ENCODE measurements around the gene EIF3I. TPM values are rescaled to one million over a fixed set of nuclear protein-coding genes. Genes with fewer than 3 reads are reported as not detected.

The EIF3I gene
- total and polyA plus RNA-seq, 5 donors, result 99.2 to 127 (median 99.9) TPM

DNA sequence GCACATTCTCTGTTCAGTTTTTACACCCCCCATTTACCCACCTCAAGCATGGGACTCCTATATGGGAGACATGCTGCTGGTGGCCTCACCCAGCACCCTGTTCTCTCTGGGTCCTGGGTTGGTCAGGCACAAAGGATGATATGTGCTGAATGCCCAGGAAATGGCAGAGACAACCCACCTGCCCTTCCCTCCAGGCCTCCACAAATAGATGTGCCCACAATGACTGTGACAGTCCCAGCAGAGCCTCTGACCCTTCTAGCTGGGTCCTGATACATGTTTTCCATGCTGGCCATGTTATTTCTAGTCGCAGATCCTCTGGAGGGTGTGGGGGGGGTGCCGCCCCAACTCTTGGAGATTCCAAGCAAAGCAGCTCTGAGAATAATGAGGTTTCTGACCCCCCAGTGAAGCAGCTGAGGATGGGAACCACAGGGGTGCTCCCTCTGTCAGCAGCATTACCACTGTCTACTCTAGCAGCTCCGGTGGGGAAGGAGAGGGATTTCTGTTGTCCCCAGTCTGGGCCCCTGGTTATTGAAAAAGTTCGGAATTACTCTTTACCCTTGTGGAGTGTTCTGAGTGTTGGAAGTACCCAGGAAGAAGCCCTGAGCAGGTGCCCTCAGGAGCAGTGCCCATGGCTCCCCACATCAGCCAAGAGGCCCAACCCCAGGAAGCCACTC, 23.0 kb upstream of the EIF3I start:
- H3K27me3 ChIP-seq (ENCODE audit: control insufficient read depth, insufficient read depth), result no peaks in the 10 kb centered on the region
- H3K4me3 ChIP-seq (ENCODE audit: low read length), result no peak overlapping the region
- no peak for ATAC-seq
- WGBS, result 54% methylated on average over 4 of the region's 4 CpGs
- peak in 1 of 3 donors; percentile 27 for DNase-seq
- H3K27ac ChIP-seq (ENCODE audit: low read length), result peak overlapping the region; percentile 25
- no peaks in the 10 kb centered on the region for H3K9me3 ChIP-seq (ENCODE audit: control insufficient read depth, low read length)
- peaks cover 15% of the 10 kb centered on the region for H3K4me1 ChIP-seq (ENCODE audit: control insufficient read depth, insufficient read depth, low read length)
- intact Hi-C loops (cut with DNase I), result no loop called here

DNA sequence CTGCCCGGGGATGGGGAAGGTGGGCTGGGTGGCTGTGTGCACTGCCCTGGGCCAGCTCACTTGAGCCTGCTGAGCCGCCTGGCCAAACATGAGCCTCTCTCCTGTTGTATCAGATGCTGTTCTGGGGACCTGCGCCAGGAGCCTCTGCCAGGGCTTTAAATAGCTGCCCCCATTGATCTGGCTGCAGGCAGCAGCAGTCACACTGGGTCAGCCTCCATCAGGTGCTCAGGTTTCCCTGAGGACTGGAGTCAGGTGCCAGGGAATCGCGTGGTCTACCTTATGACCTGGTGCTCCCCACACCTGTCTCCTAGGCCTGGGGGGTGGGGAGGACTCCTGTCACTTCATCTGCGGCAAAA, 22.5 kb upstream of the EIF3I start:
- Histone ChIP-seq H3K4me3 (ENCODE audit: low read length) (peak overlapping the region; percentile 41), H3K4me1 (ENCODE audit: control insufficient read depth, insufficient read depth, low read length) (peaks cover 15% of the 10 kb centered on the region)

GRCh38 chr1:32200226-32201010, 21.8 kb upstream of the EIF3I start, which contains the start of gene CCDC28B:
Gene CCDC28B (plus strand): TSS chr1:32200595. CDS start chr1:32201936, 1,341 bp downstream.
- no peaks in the 10 kb centered on the region for H3K9me3 ChIP-seq (ENCODE audit: control insufficient read depth, low read length)
- intact Hi-C loops (cut with DNase I), result no loop called here
- peak within 1 kb of the TSS; percentile 49 for H3K27ac ChIP-seq (ENCODE audit: low read length)
- DNase-seq (peak; percentile 82 to 90 (median 89)), ATAC-seq (peak; percentile 54 to 58)
- under 1% methylated on average over 34 of the region's 34 CpGs for WGBS
- peak within 1 kb of the TSS; percentile 41 for H3K4me3 ChIP-seq (ENCODE audit: low read length)
- no peaks in the 10 kb centered on the region for H3K27me3 ChIP-seq (ENCODE audit: control insufficient read depth, insufficient read depth)
- H3K4me1 ChIP-seq (ENCODE audit: control insufficient read depth, insufficient read depth, low read length), result peaks cover 15% of the 10 kb centered on the region

More for the DNA sequence above, 22.5 kb upstream of the EIF3I start:
- no peaks in the 10 kb centered on the region for H3K27me3 ChIP-seq (ENCODE audit: control insufficient read depth, insufficient read depth)
- intact Hi-C loops (cut with DNase I), result no loop called here
- DNase-seq, result peak; percentile 67 to 88 (median 86)
- no peaks in the 10 kb centered on the region for H3K9me3 ChIP-seq (ENCODE audit: control insufficient read depth, low read length)
- H3K27ac ChIP-seq (ENCODE audit: low read length), result peak overlapping the region; percentile 49
- ATAC-seq, result peak; percentile 42 to 51
- 36% methylated on average over 6 of the region's 6 CpGs for WGBS

DNA sequence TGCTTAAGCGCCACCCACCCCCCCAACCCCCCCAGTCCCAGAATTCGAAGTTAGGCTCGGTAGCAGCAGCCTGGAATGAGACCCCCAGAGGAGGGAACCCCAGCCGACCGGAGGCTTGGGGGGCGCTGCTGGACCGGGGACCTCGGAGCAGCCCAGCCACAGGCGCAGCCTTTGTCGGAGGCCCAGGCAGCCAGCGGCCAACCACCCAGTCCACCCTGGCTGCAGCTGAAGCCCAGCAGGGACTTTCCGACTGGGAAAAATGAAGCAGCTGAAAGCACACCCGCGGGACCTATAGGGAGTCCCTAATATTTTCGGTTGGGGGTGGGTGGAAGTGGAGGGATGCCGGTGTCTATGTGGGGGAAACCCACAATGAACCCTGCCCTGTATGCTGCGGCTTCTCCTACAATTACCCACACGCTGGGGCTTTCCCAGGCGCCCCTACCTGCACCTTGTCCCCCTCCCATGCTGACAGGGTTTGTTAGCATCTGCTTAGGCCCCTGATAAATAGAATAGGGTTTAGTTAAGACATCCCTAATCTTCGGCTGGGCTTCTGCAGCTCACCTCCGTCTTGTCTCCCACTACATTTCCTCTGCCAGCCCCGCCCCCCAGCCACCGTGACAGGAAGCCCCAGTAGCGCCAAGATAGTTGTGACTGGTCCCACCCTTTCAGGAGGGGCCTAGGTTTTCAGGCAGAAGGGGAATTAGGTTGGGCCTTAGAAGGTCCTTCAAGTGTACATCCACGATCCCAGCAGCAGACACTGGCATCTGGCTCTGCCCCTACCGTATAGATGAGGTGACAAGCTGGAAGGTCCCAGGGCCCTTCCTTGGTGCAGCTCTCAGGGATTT, 21.0 kb upstream of the EIF3I start:
- intact Hi-C loops (cut with DNase I), result no loop called here
- peak; percentile 51 to 61 for ATAC-seq
- Histone ChIP-seq H3K4me3 (ENCODE audit: low read length) (peak overlapping the region; percentile 41), H3K27me3 (ENCODE audit: control insufficient read depth, insufficient read depth) (no peaks in the 10 kb centered on the region), H3K9me3 (ENCODE audit: control insufficient read depth, low read length) (no peaks in the 10 kb centered on the region), H3K4me1 (ENCODE audit: control insufficient read depth, insufficient read depth, low read length) (peaks cover 14% of the 10 kb centered on the region), H3K27ac (ENCODE audit: low read length) (peak overlapping the region; percentile 49)
- peak; percentile 82 to 92 (median 90) for DNase-seq
- WGBS, result 1% methylated on average over 26 of the region's 26 CpGs

GRCh38 chr1:32204943-32205361, 17.3 kb upstream of the EIF3I start:
- 28% methylated on average over 26 of the region's 26 CpGs for WGBS
- intact Hi-C loops (cut with DNase I), result no loop called here
- no peaks in the 10 kb centered on the region for H3K9me3 ChIP-seq (ENCODE audit: control insufficient read depth, low read length)
- H3K27me3 ChIP-seq (ENCODE audit: control insufficient read depth, insufficient read depth), result no peaks in the 10 kb centered on the region
- DNase-seq (peak in 1 of 3 donors; percentile 51), ATAC-seq (no peak)
- H3K27ac ChIP-seq (ENCODE audit: low read length), result no peak overlapping the region
- peak overlapping the region; percentile 59 for H3K4me3 ChIP-seq (ENCODE audit: low read length)
- peaks cover 13% of the 10 kb centered on the region for H3K4me1 ChIP-seq (ENCODE audit: control insufficient read depth, insufficient read depth, low read length)

DNA sequence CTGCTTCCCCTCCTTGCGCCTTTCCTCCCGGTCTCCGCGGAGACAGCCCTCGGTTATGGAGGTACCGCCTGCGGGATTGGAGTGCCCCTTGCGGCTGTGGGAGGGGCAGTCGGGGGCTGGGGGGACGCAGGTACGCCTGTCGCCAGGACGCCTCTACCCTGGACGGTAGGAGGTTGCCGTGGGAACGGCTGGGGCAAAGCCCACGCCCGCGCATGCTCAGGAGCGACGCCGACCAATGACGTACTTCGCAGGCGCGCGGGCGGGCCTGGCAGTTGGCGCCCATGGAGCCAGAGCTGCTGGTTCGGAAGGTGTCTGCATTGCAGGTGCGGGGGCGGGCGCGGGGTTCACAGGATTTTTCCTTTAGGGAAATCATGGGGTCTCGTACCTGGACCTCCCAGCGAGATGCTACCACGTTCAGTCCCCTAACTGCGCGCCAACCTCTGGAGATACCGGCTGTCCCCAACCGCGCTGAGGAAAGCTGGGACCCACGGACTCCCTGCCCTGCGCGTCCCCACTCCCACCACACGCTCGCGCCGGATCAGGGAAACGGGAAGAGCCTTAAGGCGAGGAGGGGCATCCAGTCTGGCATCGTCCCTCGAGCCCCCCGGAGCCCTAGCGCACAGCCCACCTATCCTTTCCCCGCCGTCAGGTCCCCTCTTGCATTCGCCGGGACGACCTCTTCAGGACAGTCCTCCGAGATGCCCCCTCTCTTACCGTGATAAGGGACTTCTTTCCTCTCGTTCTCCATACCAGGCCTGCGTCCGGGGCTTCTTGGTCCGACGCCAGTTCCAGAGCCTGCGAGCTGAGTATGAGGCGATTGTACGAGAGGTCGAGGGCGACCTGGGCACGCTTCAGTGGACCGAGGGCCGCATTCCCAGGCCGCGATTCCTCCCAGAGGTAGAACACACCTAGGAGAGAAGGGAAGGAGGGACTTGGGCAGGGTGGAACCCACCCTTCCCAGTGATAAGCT, 16.5 kb upstream of the EIF3I start, which contains the start of gene IQCC:
TSS of gene IQCC (plus strand) at position 271 of the 970 bp plus-strand sequence. CDS start at position 282, 11 bp downstream.
- ATAC-seq (peak; percentile 77 to 79), DNase-seq (peak; percentile 88 to 95 (median 95))
- Histone ChIP-seq H3K27me3 (ENCODE audit: control insufficient read depth, insufficient read depth) (no peaks in the 10 kb centered on the region), H3K27ac (ENCODE audit: low read length) (no peak within 1 kb of the TSS), H3K4me3 (ENCODE audit: low read length) (peak within 1 kb of the TSS; percentile 59), H3K9me3 (ENCODE audit: control insufficient read depth, low read length) (no peaks in the 10 kb centered on the region), H3K4me1 (ENCODE audit: control insufficient read depth, insufficient read depth, low read length) (peaks cover 13% of the 10 kb centered on the region)
- 1% methylated on average over 77 of the region's 77 CpGs for WGBS
- intact Hi-C loops (cut with DNase I), result no loop called here

DNA sequence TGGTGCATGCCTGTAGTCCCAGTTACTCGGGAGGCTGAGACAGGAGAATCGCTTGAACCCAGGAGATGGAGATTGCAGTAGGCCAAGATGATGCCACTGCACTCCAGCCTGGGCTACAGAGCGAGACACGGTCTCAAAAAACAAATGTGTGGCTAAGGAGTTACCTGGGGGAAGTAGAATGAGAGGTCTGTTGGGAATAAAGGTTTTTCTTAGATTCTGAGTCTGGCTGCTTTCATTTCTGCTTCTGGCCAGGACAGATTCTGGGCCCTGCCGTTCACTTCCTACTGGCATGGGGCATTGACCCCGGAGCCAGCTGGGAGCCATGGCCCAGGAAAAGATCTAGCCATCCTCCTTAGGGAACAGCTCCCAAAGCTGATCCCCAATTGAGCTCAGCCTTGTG, 13.7 kb upstream of the EIF3I start:
- no peaks in the 10 kb centered on the region for H3K27me3 ChIP-seq (ENCODE audit: control insufficient read depth, insufficient read depth)
- intact Hi-C loops (cut with DNase I), result no loop called here
- H3K4me1 ChIP-seq (ENCODE audit: control insufficient read depth, insufficient read depth, low read length), result peaks cover 7% of the 10 kb centered on the region
- H3K27ac ChIP-seq (ENCODE audit: low read length), result no peak overlapping the region
- DNase-seq (no peak), ATAC-seq (no peak)
- no peaks in the 10 kb centered on the region for H3K9me3 ChIP-seq (ENCODE audit: control insufficient read depth, low read length)
- no peak overlapping the region for H3K4me3 ChIP-seq (ENCODE audit: low read length)
- WGBS, result 86% methylated on average over 6 of the region's 6 CpGs

GRCh38 chr1:32208891-32209328, 13.3 kb upstream of the EIF3I start, which contains the start of gene DCDC2B:
Gene DCDC2B (plus strand): TSS chr1:32209089. CDS start chr1:32209094, 5 bp downstream.
- peaks cover 7% of the 10 kb centered on the region for H3K4me1 ChIP-seq (ENCODE audit: control insufficient read depth, insufficient read depth, low read length)
- H3K27me3 ChIP-seq (ENCODE audit: control insufficient read depth, insufficient read depth), result no peaks in the 10 kb centered on the region
- DNase-seq, result peak in 2 of 3 donors; percentile 37 to 68
- ATAC-seq, result no peak
- no peak within 1 kb of the TSS for H3K4me3 ChIP-seq (ENCODE audit: low read length)
- intact Hi-C loops (cut with DNase I), result no loop called here
- no peak within 1 kb of the TSS for H3K27ac ChIP-seq (ENCODE audit: low read length)
- H3K9me3 ChIP-seq (ENCODE audit: control insufficient read depth, low read length), result no peaks in the 10 kb centered on the region
- WGBS, result 73% methylated on average over 5 of the region's 5 CpGs

- Histone ChIP-seq H3K9me3 (ENCODE audit: control insufficient read depth, low read length) (no peaks in the 10 kb centered on the region), H3K4me3 (ENCODE audit: low read length) (no peak overlapping the region), H3K27ac (ENCODE audit: low read length) (no peak overlapping the region), H3K27me3 (ENCODE audit: control insufficient read depth, insufficient read depth) (no peaks in the 10 kb centered on the region), H3K4me1 (ENCODE audit: control insufficient read depth, insufficient read depth, low read length) (no peaks in the 10 kb centered on the region)
- 74% methylated on average over 10 of the region's 10 CpGs for WGBS
- intact Hi-C loops (cut with DNase I), result loop anchor here in 1 of 4 donors (10.0 kb wide), 1 partner anchor 119 kb away; the partner anchor contains the start of gene MARCKSL1
- DNase-seq (peak; percentile 60 to 74 (median 73)), ATAC-seq (peak; percentile 59 to 75)
Measured at GRCh38 chr1:32215629-32216480, 6.4 kb upstream of the EIF3I start.

All from right cardiac atrium (tissue), 5 donors.